GM19239 (cell line): Measurements from ENCODE around the gene GNAS.
"Not testable (repeated sequence)": the region's sequence is repeated elsewhere in the genome, so short reads cannot be mapped to it uniquely, and the experiment has no call there.

ENCODE experiments used
- DNase-seq: peaks from one replicate; pipeline ENCODE4 v3.0.0; 2011; ENCODE audit warnings: low spot score; ENCODE audit not compliant: insufficient read length
- FAIRE-seq: peaks from 2 replicates; lab custom pipeline; 2011; peaks lifted over from hg19 to GRCh38; lab: Jason Lieb, UNC

GNAS gene

DNA sequence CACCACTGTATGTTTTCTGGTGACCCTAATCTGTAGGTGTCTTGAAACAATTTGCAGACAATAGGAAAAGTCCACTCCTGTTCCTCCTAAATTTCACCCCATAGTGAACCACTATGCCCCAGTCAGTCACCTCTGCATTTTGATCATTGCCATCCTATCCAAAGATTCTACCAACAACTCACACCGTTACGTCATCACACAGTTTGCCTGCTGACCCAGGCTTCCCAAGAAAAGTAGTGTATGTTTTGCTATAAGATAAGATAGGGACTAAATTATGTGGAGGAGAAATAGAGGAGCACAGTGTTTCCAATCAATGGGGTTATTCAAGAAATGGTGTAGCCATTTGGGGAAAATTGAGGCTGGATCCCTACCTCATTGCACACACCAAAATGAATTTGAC lies 58.8 kb downstream of the GNAS start:
- FAIRE-seq (no peak), DNase-seq (no peak)

DNA sequence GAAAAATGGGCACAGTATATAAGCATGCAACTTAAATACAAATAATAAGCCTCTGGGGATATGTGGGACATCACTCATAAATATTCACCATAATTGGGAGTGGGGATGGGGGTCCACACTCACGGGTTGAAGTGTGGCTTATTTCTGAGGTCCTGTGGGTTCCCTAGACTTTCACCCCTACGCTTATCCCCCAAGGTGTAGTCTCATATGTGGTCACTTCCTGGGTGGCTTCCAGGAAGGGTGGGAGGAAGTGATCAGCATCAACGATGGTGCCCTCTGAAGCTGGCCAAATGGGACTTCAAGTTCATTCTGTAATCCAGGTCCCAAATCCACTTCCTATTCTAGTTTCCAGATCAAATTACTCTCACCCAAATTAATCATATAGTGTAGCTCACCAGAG lies 59.5 kb downstream of the GNAS start:
- DNase-seq (no peak), FAIRE-seq (no peak)

DNA sequence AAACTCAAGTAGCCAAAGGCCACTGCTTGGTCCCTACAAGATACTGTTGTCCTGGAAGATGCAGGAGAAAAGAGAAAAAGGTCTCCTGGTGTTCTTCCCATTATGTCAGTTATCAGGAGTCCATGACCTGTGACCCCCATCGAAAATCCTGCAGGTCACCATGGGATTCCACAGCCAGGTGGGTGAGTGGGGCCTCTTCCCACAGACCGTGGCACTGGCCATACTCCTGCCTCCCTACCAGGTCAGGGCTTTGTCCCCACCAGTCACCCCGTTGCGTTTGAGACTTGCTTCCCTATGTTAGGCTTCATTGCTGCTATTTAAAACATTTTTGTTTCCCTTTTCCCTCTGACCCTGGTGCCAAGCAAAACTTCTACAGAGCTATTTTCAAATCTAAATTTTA lies 60.6 kb downstream of the GNAS start:
- no peak for DNase-seq

DNA sequence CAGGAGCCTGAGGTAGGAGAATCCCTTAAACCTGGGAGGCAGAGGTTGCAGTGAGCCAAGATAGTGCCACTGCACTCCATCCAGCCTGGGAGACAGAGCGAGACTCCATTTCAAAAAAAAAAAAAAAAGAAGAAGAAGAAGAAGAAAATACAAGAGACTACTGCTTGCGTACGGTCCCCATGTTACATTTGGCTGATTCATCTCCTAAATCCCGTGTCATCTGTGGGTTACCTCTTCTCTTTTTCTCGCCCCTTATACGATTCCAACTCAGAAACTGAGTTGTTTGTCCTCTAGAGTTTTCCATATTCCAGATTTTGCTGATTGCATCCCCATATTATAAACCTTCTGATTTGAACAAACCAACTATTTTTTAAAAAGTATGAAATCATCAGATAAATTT lies 66.1 kb downstream of the GNAS start:
- no peak for FAIRE-seq

More for the DNA sequence above, 60.6 kb downstream of the GNAS start:
- no peak for FAIRE-seq

DNA sequence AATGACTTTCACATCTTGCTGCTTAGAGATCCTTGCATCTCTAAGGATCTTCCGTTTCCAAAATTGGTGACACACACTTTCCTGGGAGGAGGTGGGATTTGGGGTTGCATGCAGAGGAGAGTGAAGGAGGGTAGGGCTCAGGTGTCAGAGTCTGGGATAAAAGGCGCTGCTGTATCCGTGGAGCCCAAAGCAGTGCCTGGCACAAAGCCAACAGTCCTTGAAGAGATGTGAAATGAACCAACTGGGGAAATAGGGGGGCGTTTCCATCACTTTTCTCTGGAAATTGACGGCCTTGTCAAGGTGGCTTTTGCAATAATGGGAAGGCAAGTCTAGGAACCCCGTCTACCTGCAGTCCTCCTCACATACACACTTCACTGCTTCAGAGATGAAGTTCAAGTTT lies 69.0 kb downstream of the GNAS start:
- DNase-seq: no peak
- no peak for FAIRE-seq

More for the DNA sequence above, 66.1 kb downstream of the GNAS start:
- no peak for DNase-seq

DNA sequence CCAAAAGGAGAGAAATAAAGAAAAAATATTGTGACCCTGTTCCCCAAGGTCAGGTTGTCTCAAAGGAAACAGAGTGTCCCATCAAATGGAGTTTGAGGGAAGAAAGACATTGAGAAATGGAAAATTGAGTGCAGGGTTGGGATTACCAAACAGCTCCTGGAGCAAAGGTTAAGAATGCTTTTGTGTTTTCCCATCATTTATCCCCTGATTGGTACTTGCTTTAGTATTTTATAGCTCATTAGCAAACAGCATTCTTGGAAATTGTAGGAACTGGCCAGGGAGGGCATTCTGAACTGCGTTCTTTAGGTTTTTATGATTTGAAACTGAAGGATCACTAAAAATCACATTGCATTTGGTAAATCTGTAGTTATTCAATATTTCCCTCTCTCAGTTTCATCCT lies 69.5 kb downstream of the GNAS start:
- DNase-seq (no peak), FAIRE-seq (no peak)

DNA sequence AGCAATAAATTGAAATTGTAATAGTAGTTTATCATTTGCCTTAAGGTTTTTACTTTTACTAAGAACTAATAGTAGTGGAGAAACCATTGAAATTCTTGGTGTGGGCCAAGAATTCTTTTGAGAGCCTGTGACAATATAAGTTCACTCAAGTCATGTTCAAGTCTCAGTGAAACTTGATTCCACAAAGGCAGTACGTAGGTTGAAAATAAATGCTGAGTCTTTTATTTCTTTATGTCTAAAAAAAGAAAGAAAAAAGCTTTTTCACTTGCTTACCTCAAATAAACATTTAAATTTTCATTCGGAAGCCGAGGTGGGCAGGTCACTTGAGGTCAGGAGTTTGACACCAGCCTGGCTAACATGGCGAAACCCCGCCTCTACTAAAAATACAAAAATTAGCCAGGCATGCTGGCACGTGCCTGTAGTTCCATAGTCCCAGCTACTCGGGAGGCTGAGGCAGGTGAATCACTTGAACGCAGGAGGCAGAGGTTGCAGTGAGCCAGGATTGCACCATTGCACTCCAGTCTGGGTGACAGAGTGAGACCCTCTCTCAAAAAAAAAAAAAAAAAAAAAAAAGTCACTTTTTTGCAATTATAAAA lies 70.7 kb downstream of the GNAS start:
- FAIRE-seq: no peak
- no peak for DNase-seq

DNA sequence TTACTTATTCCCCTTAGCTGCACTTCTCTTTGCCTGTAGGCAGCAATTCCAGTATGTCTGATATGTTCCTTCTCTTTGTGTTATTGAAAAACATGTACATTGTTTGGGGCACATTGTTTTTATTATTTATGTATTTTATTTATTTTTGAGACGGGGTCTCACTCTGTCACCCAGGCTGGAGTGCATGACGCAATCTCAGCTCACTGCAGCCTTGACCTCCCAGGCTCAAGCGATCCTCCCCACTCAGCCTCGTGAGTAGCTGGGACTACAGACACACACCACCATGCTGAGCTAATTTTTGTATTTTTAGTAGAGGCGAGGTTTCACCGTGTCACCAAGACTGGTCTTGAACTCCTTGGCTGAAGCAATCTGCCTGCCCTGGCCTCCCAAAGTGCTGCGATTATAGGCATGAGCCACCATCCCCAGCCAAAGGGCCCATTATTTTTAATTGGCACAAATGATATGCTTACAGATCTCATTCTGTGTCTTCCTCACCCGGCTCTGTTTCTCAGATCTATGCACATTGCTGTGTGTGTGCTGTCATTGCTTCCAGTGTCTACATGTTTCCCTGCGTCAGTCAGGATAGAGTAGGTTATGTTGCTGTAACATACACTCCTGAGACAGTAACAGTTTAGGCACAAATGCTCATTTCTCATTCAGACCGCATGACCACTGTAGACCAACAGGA lies 74.4 kb downstream of the GNAS start:
- DNase-seq (no peak), FAIRE-seq (no peak)

DNA sequence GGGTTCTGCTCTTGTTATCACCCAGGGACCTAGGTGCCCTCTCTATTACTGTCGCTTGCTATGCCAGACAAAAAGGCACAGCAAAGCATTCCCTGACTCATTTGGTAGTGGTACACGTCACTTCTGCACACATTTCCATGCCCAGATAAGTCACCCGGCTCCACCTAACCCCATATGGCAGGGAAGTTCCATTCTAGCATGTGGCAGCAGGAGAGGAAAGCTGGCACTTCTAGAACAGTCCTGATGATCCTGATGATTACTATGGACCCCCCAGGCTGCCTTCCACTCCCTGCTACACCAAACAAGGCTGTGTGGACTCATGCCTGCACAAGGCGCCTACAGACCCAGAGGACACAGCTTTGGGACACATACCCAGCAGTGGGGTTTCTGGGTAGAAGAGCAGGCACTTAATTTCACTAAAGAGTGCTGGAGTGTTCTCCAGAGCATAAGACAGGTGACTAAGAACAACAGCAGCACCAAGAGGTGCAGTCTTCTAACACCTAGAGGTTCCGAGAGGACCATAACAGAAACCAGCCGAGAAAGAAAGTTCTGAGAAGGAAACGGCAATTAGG lies 75.1 kb downstream of the GNAS start:
- DNase-seq (no peak), FAIRE-seq (no peak)

DNA sequence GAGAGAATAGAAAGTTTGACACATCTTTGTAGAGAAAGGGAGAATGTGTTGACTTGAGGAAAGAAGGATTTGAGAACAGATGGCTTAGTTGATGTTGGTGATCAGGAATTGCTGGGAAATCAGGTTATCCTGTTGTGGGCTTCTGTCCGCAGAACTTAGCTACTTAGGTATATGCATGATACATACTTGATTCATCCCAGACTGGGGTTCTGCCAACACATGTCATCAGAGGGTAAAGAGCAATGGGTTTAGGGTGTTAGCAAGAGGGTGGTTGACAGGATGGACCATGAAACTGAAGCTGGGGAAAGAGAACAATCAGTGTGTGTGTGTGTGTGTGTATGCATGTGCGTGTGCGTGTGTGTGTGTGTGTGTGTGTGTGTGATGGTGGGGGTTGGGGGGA lies 78.0 kb downstream of the GNAS start:
- FAIRE-seq (no peak), DNase-seq (no peak)

DNA sequence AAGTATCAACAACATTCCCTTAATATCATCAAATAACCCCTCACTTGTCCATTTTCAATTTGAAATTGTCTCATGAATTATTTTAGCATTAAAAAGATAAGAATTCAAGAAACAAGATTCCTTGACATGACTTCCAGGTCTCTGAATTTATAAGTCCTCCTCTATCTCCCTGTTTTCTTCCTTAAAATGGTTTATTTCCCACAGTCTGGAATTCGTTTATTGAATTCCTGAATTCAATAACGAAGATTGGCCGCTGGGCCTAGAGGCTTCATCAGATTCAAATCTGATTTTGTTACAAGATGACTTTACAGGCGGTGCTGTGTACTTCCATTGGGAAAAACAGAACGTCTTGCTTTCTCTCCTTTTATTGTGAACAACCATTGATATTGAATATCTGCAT lies 79.7 kb downstream of the GNAS start:
- no peak for FAIRE-seq
- DNase-seq: no peak

DNA sequence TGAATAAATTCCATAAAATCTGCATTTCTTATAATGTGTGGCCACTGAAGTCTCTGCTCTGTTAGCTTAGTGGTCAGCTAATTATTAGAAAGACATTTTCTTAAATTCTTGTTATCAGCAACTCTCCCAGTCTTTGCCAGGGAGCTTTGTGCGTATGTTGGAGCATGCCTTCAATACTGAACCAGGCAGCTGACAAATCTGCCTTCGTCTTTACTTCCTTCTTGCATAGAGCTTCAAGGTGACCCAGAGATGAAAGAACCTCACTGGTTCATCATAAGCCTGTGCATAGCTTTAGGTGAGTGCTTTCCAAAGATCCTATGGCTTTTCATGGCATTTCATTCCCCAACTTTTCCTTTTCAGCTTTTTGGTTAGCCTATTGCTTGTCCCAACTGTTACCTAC lies 85.6 kb downstream of the GNAS start:
- DNase-seq: no peak
- no peak for FAIRE-seq

DNA sequence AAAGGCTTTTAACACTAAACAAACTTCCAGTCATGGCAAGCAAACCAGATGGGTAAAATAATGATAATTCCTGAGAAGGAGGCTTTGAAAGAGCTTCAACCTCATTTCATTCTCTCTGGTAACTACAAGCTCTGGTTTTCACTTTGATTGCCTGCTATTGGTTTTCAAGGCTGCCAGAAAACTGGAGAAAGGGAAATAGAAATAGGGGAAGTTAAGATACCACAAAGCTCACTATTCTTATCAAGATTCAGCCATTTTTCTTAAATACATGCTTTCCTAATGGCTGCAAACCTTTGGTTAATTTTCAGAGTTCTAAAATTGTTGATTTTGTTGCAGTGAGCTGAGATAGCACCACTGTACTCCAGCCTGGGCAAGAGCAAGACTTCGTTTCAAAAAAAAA lies 86.0 kb downstream of the GNAS start:
- FAIRE-seq: no peak
- DNase-seq: no peak

DNA sequence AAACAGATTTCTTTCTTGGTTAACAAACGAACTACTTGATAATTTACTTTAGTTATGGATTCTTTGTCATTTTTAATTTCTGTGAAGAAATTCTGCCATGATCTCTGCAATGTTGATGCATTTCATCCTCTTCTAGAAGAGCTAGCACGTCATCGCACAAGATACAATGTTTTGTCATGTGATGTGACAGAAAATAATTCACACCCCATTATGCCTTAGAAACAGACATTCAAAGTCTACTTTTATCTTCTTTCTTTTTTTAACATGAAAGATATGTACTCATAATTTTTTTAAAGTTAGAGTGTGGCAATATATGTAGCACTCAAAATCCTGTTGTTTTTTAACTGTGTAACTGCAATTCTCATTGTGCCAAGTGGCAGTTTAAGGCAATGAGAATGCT lies 89.0 kb downstream of the GNAS start:
- no peak for FAIRE-seq

DNA sequence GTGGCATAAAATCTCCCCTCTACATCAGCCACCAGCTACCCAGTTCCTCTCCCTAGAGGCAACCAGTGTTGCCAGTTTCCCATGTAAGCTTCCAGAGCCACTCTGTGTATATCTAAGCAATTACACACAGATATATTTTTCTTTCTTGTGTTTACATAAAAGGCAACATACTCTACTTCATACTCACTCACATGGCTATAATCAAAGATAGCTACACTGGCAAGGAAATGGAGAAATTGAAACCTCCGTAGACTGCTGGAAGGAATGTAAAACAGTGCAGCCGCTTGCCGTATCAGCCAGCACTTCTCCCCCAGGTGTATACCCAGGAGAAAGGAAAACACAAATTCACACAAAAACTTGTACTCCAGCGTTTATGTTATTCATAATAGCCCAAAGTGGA lies 90.0 kb downstream of the GNAS start:
- DNase-seq (no peak), FAIRE-seq (no peak)

More for the DNA sequence above, 89.0 kb downstream of the GNAS start:
- no peak for DNase-seq

DNA sequence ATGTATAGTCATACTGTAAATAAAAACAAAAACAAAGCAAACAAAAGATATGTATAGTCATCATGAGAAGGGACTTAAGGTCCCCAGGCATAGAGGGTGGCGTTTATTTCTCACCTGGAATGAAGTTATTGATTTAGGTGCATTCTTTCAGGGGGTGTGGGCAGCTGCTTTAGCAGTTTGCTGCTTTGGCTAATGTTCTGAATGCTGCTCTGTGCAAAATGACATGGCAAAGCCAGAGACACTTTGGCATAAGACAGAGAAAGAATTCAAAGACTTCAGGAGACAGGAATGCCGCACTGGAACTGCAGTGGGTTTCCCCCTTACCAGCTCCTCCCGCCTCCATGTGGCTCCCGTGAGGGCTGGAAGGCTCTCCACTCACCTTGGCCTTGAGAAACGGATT lies 92.1 kb downstream of the GNAS start:
- no peak for DNase-seq
- FAIRE-seq: no peak

DNA sequence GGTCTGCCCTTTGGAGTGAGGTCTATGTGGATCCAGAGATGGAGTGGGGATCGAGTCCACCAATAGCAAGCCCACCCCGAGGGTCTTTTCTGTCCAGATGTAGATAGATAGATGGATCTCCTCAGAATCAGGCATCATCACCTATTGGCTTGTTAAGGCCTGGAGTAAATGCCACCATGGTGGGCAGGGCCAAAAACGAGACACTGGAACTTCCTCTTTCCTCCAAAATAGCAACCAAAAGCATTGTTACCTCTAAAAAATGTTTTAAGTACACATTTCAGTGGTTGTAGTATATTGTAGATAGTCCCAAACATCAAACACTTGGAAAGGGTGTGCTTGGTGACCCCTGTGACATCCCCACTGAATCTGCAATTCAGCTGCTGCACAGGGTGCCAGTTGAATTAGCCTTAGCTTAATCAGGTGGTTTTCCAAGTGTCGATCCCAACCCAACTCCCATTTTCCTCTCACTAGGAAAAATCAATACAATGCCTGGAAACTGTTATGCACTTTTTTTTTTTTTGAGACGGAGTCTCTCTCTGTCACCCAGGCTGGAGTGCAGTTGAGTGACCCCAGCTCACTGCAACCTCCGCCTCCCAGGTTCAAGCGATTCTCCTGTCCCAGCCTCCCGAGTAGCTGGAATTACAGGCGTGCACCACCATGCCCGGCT lies 93.6 kb downstream of the GNAS start:
- DNase-seq (no peak), FAIRE-seq (no peak)

DNA sequence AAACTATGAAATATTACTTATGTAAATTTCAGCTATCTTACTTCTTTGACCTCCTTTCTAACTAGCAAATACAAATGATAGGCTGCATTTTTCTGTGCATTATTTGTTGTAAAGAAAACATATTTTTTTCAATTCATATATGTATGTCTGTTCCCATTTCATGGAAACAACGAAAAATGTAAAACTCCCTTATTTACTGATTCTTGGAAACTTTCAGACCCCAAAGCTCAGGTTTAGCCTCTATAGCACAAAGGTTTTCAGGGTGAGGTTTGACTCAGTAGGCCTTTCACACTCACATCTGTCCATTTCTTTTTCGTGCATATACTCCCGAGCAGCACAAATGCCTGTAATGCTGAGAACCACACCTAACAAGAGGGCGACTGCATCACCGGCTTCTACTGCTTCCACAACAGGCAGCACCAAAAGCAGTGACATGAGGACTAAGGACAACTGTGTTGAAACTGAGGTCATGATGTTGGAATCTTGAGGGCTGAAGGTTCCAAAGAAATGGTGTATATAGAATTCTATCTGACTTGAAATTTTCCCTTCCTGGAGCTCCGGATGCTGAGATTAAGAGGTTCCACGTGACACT lies 95.4 kb downstream of the GNAS start:
- not testable (repeated sequence) for DNase-seq, FAIRE-seq

DNA sequence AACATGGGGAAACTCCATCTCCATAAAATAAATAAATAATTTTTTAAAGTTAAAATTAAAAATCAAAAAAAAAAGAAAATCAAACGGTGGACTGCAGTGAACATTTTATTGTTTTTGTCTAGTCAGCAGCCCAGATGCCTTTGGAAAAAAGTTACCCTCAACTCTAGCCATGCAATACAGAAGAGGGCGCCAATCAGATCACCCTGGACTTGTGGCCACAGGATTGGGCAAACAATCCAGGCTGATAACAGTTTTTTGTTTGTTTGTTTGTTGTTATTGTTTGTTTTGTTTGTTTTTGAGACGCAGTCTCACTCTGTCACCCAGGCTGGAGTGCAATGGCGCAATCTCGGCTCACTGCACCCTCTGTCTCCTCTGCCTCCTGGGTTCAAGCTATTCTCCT lies 98.1 kb downstream of the GNAS start:
- DNase-seq: no peak

DNA sequence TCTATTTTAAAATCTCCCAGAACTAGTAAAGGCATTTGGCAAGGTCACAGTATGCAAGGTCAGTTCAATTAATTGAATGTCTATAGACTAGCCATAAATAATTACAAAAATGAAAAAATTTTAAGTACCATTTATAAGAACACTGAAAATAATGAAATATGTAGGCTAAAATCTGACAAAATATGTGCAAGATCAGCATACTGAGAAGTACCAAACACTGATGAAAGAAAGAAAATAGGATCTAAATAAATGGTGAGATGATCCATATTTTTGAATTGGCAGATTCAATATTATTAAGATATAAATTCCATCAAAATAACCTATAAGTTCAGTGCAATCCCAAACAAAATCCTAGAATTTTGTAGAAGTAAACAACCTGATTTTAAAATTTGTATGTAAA lies 100.5 kb downstream of the GNAS start:
- DNase-seq (no peak), FAIRE-seq (no peak)

More for the DNA sequence above, 98.1 kb downstream of the GNAS start:
- no peak for FAIRE-seq

DNA sequence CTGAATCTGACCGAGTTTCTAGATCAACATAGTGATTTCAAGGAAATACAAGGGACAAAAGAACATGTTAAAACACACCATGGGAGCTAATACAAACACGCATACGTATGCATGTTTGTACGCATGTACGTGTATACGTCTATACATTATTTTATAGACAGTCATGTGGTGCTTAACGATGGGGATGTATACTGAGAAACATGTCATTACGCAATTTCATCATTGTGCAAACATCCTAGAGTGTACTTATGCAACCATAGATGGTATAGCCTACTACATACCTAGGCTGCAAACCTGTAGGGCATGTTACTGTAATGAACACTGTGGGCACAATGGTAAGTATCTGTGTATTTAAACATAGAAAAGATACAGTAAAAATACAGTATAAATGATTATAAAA lies 103.6 kb downstream of the GNAS start:
- no peak for DNase-seq
- no peak for FAIRE-seq
